ENCODE data around the gene AAGAB. TPM values are rescaled to one million over a fixed set of nuclear protein-coding genes. Genes with fewer than 3 reads are reported as not detected.

Gene AAGAB
- polyA plus RNA-seq, 1 donor from 2014 or later = 114 TPM

- Histone ChIP-seq H3K4me2 (ENCODE audit: low read length) (no peak overlapping the region), H3K79me2 (replicated peaks; ENCODE audit: insufficient read depth, low read length) (no peaks in the 10 kb centered on the region), H3K9ac (ENCODE audit: low read length) (no peak overlapping the region), H3K27me3 (ENCODE audit: insufficient read depth, low read depth, low read length) (no peaks in the 10 kb centered on the region), H3K9me2 (ENCODE audit: insufficient read depth, low read length) (no peaks in the 10 kb centered on the region), H3K27ac (ENCODE audit: low read length) (no peak overlapping the region), H2AFZ (ENCODE audit: low read depth, low read length) (no peak overlapping the region), H3K4me3 (ENCODE audit: low read length) (no peak overlapping the region), H3K36me3 (ENCODE audit: insufficient read depth, low read length) (no peaks in the 10 kb centered on the region), H4K20me1 (ENCODE audit: insufficient read depth) (no peaks in the 10 kb centered on the region), H3K9me3 (ENCODE audit: low read length) (no peaks in the 10 kb centered on the region), H3F3A (ENCODE audit: insufficient read depth, low read length, poor library complexity, severe bottlenecking) (no peaks in the 10 kb centered on the region)
- TF ChIP-seq REST (IDR thresholded peaks at IDR 0.05; ENCODE audit: borderline replicate concordance) (no peak), CTCF (IDR thresholded peaks at IDR 0.05; ENCODE audit: poor library complexity, severe bottlenecking) (no peak), TAF1 (IDR thresholded peaks at IDR 0.05; ENCODE audit: low read depth) (no peak), MXI1 (conservative IDR thresholded peaks at IDR 0.05; ENCODE audit: poor library complexity, severe bottlenecking) (no peak), RAD21 (conservative IDR thresholded peaks at IDR 0.05) (no peak), SMC3 (conservative IDR thresholded peaks at IDR 0.05; ENCODE audit: poor library complexity) (no peak), EZH2 (IDR thresholded peaks at IDR 0.05; ENCODE audit: borderline replicate concordance, insufficient read depth, low read length, poor library complexity, severe bottlenecking) (no peak)
These were observed 75.0 kb downstream of the AAGAB start for GRCh38 chr15:67179411-67179995.

GRCh38 chr15:67178569-67179210 is 75.8 kb downstream of the AAGAB start:
- no peaks in the 10 kb centered on the region for H3K9me3 ChIP-seq (ENCODE audit: low read length)
- no peak overlapping the region for H3K4me3 ChIP-seq (ENCODE audit: low read length)
- no peaks in the 10 kb centered on the region for H3K79me2 ChIP-seq (replicated peaks; ENCODE audit: insufficient read depth, low read length)
- TF ChIP-seq POLR2AphosphoS5 (IDR thresholded peaks at IDR 0.05) = no peak
- TF ChIP-seq RAD21 (conservative IDR thresholded peaks at IDR 0.05) = no peak
- no peak for TF ChIP-seq MXI1 (conservative IDR thresholded peaks at IDR 0.05; ENCODE audit: poor library complexity, severe bottlenecking)
- TF ChIP-seq REST (IDR thresholded peaks at IDR 0.05; ENCODE audit: borderline replicate concordance) = no peak
- H3K9ac ChIP-seq (ENCODE audit: low read length) = no peak overlapping the region
- H2AFZ ChIP-seq (ENCODE audit: low read depth, low read length) = no peak overlapping the region
- H3K4me2 ChIP-seq (ENCODE audit: low read length) = no peak overlapping the region
- no peaks in the 10 kb centered on the region for H3F3A ChIP-seq (ENCODE audit: insufficient read depth, low read length, poor library complexity, severe bottlenecking)
- no peaks in the 10 kb centered on the region for H4K20me1 ChIP-seq (ENCODE audit: insufficient read depth)
- no peaks in the 10 kb centered on the region for H3K9me2 ChIP-seq (ENCODE audit: insufficient read depth, low read length)
- H3K36me3 ChIP-seq (ENCODE audit: insufficient read depth, low read length) = no peaks in the 10 kb centered on the region
- no peak overlapping the region for H3K27ac ChIP-seq (ENCODE audit: low read length)
- no peaks in the 10 kb centered on the region for H3K27me3 ChIP-seq (ENCODE audit: insufficient read depth, low read depth, low read length)

All from neural cell (in vitro differentiated cells).